H1 (cell line): ENCODE measurements around the gene MPEG1.

Source experiments
- POLR2AphosphoS5 ChIP-seq: IDR thresholded peaks from 2 replicates; pipeline ENCODE4 v1.6.1; 2011; ENCODE audit warnings: low read depth, low read length
- TF ChIP-seq, protein P1 (sequence below), 3 experiments: IDR thresholded peaks; 1 replicate in 2 of 3; 2 replicates in 1 of 3; pipeline versions ENCODE4 v1.5.1 to v1.6.1; 2011; ENCODE audit warnings: low read length in 3 of 3, mild to moderate bottlenecking in 3 of 3, inconsistent platforms in 2 of 3, low read depth in 1 of 3, moderate library complexity in 1 of 3; ENCODE audit not compliant: insufficient read depth in 1 of 3; ENCODE audit errors: control extremely low read depth in 1 of 3

DNA sequence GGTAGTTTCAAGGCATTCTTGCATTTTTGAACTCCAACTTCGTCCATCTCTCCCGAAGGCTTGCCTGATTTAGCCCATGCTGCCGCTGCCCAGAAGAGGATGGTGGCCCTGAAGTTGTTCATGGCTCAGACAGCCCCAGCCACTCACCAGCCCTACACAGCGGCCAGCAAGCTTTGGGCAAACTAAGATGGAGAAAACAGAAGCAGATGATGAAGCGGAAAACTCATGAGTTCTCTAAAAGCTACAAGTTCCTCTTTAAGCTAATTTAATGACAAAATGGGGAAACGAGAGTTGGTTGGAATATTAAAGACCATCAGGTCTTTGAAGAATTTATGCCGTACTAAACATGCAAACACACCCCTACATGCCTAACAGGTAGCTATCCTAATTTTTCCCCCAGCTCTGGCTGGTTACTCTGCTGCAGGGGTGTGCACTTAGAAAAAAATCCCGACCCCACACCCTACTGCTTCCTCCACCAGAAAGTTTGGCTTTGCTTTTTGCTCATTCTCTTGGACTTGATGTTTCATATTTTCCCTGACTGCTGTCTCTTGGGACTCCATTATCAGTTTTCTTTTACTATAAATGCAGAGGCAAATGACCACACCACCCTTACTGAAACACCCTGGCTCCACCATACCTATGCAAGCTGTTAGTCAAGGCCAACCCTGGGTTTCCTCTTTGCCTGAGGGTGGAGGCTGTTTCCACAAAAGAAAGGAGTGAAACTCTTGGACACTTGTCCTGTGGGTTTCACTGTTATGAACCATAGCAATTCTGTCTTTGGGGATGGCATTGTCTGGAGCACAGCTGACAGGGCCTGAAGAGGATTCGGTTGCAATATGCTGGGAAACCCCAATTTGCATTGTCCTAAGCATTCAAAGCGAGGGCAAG is at the start of gene MPEG1:
- TF ChIP-seq POLR2AphosphoS5, result no peak
- TF ChIP-seq, protein P1, sequence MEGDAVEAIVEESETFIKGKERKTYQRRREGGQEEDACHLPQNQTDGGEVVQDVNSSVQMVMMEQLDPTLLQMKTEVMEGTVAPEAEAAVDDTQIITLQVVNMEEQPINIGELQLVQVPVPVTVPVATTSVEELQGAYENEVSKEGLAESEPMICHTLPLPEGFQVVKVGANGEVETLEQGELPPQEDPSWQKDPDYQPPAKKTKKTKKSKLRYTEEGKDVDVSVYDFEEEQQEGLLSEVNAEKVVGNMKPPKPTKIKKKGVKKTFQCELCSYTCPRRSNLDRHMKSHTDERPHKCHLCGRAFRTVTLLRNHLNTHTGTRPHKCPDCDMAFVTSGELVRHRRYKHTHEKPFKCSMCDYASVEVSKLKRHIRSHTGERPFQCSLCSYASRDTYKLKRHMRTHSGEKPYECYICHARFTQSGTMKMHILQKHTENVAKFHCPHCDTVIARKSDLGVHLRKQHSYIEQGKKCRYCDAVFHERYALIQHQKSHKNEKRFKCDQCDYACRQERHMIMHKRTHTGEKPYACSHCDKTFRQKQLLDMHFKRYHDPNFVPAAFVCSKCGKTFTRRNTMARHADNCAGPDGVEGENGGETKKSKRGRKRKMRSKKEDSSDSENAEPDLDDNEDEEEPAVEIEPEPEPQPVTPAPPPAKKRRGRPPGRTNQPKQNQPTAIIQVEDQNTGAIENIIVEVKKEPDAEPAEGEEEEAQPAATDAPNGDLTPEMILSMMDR (IDR thresholded peaks at IDR 0.05; ENCODE audit: control extremely low read depth in 1 of 3, insufficient read depth in 1 of 3, low read depth in 1 of 3, low read length in 3 of 3), result no peak
